ENCODE data around the gene SNTG2.

Gene SNTG2

GRCh38 chr2:1026141-1026540 lies 75.5 kb downstream of the SNTG2 start:
- H4K20me1 ChIP-seq (ENCODE audit: control insufficient read depth, insufficient read depth, low read depth, low read length): no peaks in the 10 kb centered on the region
- no peak overlapping the region for H3K4me3 ChIP-seq (ENCODE audit: low read length)
- no peaks in the 10 kb centered on the region for H3K36me3 ChIP-seq (ENCODE audit: control insufficient read depth, low read length)
- H3K9me2 ChIP-seq (replicated peaks; ENCODE audit: control insufficient read depth, low read length): no peaks in the 10 kb centered on the region
- H3K4me1 ChIP-seq (ENCODE audit: control insufficient read depth, low read length): no peaks in the 10 kb centered on the region
- H3K27me3 ChIP-seq (ENCODE audit: control insufficient read depth, low read length): no peaks in the 10 kb centered on the region
- no peak overlapping the region for H3K4me2 ChIP-seq (ENCODE audit: low read length)
- no peak for TF ChIP-seq EZH2phosphoT487 (IDR thresholded peaks at IDR 0.05; ENCODE audit: borderline replicate concordance, low read length)
- no peaks in the 10 kb centered on the region for H3F3A ChIP-seq (ENCODE audit: control insufficient read depth, insufficient read depth)
- H3K27ac ChIP-seq (ENCODE audit: low read depth, low read length): no peak overlapping the region
- H3K79me2 ChIP-seq (ENCODE audit: control insufficient read depth, low read length): no peaks in the 10 kb centered on the region
- H3K9me3 ChIP-seq (ENCODE audit: control insufficient read depth, insufficient read depth, low read length): no peaks in the 10 kb centered on the region

- no peaks in the 10 kb centered on the region for H3K36me3 ChIP-seq (ENCODE audit: control insufficient read depth, low read length)
- no peaks in the 10 kb centered on the region for H3K27me3 ChIP-seq (ENCODE audit: control insufficient read depth, low read length)
- no peak overlapping the region for H3K4me2 ChIP-seq (ENCODE audit: low read length)
- TF ChIP-seq EZH2phosphoT487 (IDR thresholded peaks at IDR 0.05; ENCODE audit: borderline replicate concordance, low read length): no peak
- TF ChIP-seq, protein P1, sequence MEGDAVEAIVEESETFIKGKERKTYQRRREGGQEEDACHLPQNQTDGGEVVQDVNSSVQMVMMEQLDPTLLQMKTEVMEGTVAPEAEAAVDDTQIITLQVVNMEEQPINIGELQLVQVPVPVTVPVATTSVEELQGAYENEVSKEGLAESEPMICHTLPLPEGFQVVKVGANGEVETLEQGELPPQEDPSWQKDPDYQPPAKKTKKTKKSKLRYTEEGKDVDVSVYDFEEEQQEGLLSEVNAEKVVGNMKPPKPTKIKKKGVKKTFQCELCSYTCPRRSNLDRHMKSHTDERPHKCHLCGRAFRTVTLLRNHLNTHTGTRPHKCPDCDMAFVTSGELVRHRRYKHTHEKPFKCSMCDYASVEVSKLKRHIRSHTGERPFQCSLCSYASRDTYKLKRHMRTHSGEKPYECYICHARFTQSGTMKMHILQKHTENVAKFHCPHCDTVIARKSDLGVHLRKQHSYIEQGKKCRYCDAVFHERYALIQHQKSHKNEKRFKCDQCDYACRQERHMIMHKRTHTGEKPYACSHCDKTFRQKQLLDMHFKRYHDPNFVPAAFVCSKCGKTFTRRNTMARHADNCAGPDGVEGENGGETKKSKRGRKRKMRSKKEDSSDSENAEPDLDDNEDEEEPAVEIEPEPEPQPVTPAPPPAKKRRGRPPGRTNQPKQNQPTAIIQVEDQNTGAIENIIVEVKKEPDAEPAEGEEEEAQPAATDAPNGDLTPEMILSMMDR (IDR thresholded peaks at IDR 0.05; ENCODE audit: low read depth, low read length, poor library complexity, severe bottlenecking): no peak
- no peaks in the 10 kb centered on the region for H3K9me3 ChIP-seq (ENCODE audit: control insufficient read depth, insufficient read depth, low read length)
- H3K79me2 ChIP-seq (ENCODE audit: control insufficient read depth, low read length): no peaks in the 10 kb centered on the region
- H4K20me1 ChIP-seq (ENCODE audit: control insufficient read depth, insufficient read depth, low read depth, low read length): no peaks in the 10 kb centered on the region
- no peaks in the 10 kb centered on the region for H3K9me2 ChIP-seq (replicated peaks; ENCODE audit: control insufficient read depth, low read length)
- no peaks in the 10 kb centered on the region for H3F3A ChIP-seq (ENCODE audit: control insufficient read depth, insufficient read depth)
- no peaks in the 10 kb centered on the region for H3K4me1 ChIP-seq (ENCODE audit: control insufficient read depth, low read length)
- no peak overlapping the region for H3K4me3 ChIP-seq (ENCODE audit: low read length)
- no peak overlapping the region for H3K27ac ChIP-seq (ENCODE audit: low read depth, low read length)
Measured at GRCh38 chr2:1028831-1029230, 78.2 kb downstream of the SNTG2 start.

GRCh38 chr2:1032030-1032429 lies 81.4 kb downstream of the SNTG2 start:
- Histone ChIP-seq H3K4me3 (ENCODE audit: low read length) (no peak overlapping the region), H4K20me1 (ENCODE audit: control insufficient read depth, insufficient read depth, low read depth, low read length) (no peaks in the 10 kb centered on the region), H3F3A (ENCODE audit: control insufficient read depth, insufficient read depth) (no peaks in the 10 kb centered on the region), H3K79me2 (ENCODE audit: control insufficient read depth, low read length) (no peaks in the 10 kb centered on the region), H3K27ac (ENCODE audit: low read depth, low read length) (no peak overlapping the region), H3K9me3 (ENCODE audit: control insufficient read depth, insufficient read depth, low read length) (no peaks in the 10 kb centered on the region), H3K27me3 (ENCODE audit: control insufficient read depth, low read length) (no peaks in the 10 kb centered on the region), H3K4me2 (ENCODE audit: low read length) (no peak overlapping the region), H3K36me3 (ENCODE audit: control insufficient read depth, low read length) (no peaks in the 10 kb centered on the region), H3K9me2 (replicated peaks; ENCODE audit: control insufficient read depth, low read length) (no peaks in the 10 kb centered on the region), H3K4me1 (ENCODE audit: control insufficient read depth, low read length) (no peaks in the 10 kb centered on the region)
- TF ChIP-seq, protein P1 (IDR thresholded peaks at IDR 0.05; ENCODE audit: low read depth, low read length, poor library complexity, severe bottlenecking): no peak
- no peak for TF ChIP-seq EZH2phosphoT487 (IDR thresholded peaks at IDR 0.05; ENCODE audit: borderline replicate concordance, low read length)

DNA sequence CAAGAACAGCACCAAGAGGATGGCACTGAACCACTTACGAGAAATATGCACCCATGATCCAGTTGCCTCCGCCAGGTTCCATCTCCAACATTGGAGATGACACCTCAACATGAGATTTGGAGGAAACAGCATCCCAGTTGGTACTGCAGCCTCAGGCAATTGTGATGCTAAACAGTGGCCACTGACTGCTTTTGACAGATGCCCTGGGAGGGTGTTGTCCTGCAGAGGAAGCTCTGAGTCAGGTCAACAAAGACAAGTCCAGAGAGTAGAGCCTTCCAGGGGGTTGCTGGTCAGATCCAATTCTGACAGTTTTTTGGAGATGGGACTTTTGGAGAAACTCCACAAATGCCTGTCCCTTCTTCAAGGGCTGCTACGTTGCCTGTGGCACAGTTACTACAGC lies 82.4 kb downstream of the SNTG2 start:
- TF ChIP-seq EZH2phosphoT487 (IDR thresholded peaks at IDR 0.05; ENCODE audit: borderline replicate concordance, low read length): no peak
- TF ChIP-seq, protein P1 (IDR thresholded peaks at IDR 0.05; ENCODE audit: low read depth, low read length, poor library complexity, severe bottlenecking): no peak
- Histone ChIP-seq H3K9me2 (replicated peaks; ENCODE audit: control insufficient read depth, low read length) (no peaks in the 10 kb centered on the region), H3K4me3 (ENCODE audit: low read length) (no peak overlapping the region), H3K27ac (ENCODE audit: low read depth, low read length) (no peak overlapping the region), H3K9me3 (ENCODE audit: control insufficient read depth, insufficient read depth, low read length) (no peaks in the 10 kb centered on the region), H3F3A (ENCODE audit: control insufficient read depth, insufficient read depth) (no peaks in the 10 kb centered on the region), H3K36me3 (ENCODE audit: control insufficient read depth, low read length) (no peaks in the 10 kb centered on the region), H3K27me3 (ENCODE audit: control insufficient read depth, low read length) (no peaks in the 10 kb centered on the region), H3K4me2 (ENCODE audit: low read length) (no peak overlapping the region), H4K20me1 (ENCODE audit: control insufficient read depth, insufficient read depth, low read depth, low read length) (no peaks in the 10 kb centered on the region), H3K79me2 (ENCODE audit: control insufficient read depth, low read length) (no peaks in the 10 kb centered on the region), H3K4me1 (ENCODE audit: control insufficient read depth, low read length) (no peaks in the 10 kb centered on the region)

Measured in DOHH2 (cell line).